KMS-11 (cell line): Measurements from ENCODE around the gene GSTM3.
"Not testable (repeated sequence)": the region's sequence is repeated elsewhere in the genome, so short reads cannot be mapped to it uniquely, and the experiment has no call there.

ENCODE experiments used
- H2AFZ ChIP-seq: fragments of 200-600 bp; sonication (generic); 2 replicates; pipeline ENCODE4 v1.6.1; 2016; ENCODE audit warnings: antibody characterized with exemption, mixed run types, low read depth
- H3K27ac ChIP-seq: fragments of 200-600 bp; sonication (generic); 2 replicates; pipeline ENCODE4 v1.6.1; 2016; ENCODE audit warnings: mild to moderate bottlenecking, mixed run types
- H3K27me3 ChIP-seq: fragments of 200-600 bp; sonication (generic); 2 replicates; pipeline ENCODE4 v1.6.1; 2017; ENCODE audit warnings: mild to moderate bottlenecking, low read depth, mixed run types, moderate library complexity; ENCODE audit not compliant: insufficient read depth
- H3K36me3 ChIP-seq: fragments of 200-600 bp; sonication (generic); 2 replicates; pipeline ENCODE4 v1.6.1; 2017; ENCODE audit warnings: mild to moderate bottlenecking, mixed run types; ENCODE audit not compliant: insufficient read depth
- H3K4me1 ChIP-seq: fragments of 200-600 bp; sonication (generic); 2 replicates; pipeline ENCODE4 v1.6.1; 2016; ENCODE audit warnings: mild to moderate bottlenecking, low read depth, mixed run types; ENCODE audit not compliant: poor library complexity, severe bottlenecking
- H3K4me2 ChIP-seq: fragments of 200-600 bp; sonication (generic); 2 replicates; pipeline ENCODE4 v1.7.0; 2016; ENCODE audit warnings: mild to moderate bottlenecking, mixed run types
- H3K4me3 ChIP-seq: fragments of 200-600 bp; sonication (generic); IDR thresholded peaks from 2 replicates; pipeline ENCODE4 v1.6.1; 2017; ENCODE audit warnings: low read depth, low read length, mixed read lengths; ENCODE audit not compliant: insufficient read depth
- H3K79me2 ChIP-seq: fragments of 200-600 bp; sonication (generic); 2 replicates; pipeline ENCODE4 v1.6.1; 2016; ENCODE audit warnings: low read depth, mixed run types; ENCODE audit not compliant: insufficient read depth
- H3K9ac ChIP-seq: fragments of 200-600 bp; sonication (generic); 2 replicates; pipeline ENCODE4 v1.6.1; 2016; ENCODE audit warnings: mild to moderate bottlenecking, mixed run types
- H4K20me1 ChIP-seq: fragments of 200-600 bp; sonication (generic); 2 replicates; pipeline ENCODE4 v1.6.1; 2016; ENCODE audit warnings: mild to moderate bottlenecking, mixed run types; ENCODE audit not compliant: insufficient read depth
- CTCF ChIP-seq: fragments of 200-600 bp; sonication (generic); conservative IDR thresholded peaks from 2 replicates; pipeline ENCODE4 v1.6.1; 2017; ENCODE audit warnings: low read depth, mild to moderate bottlenecking, antibody characterized with exemption, low read length, moderate library complexity, mixed read lengths

Gene GSTM3

GRCh38 chr1:109705411-109705810 is 35.4 kb downstream of the GSTM3 start:
- Histone ChIP-seq H3K4me1 (no peaks in the 10 kb centered on the region), H3K4me3 (no peak overlapping the region), H3K27ac (no peak overlapping the region), H3K79me2 (no peaks in the 10 kb centered on the region), H3K9ac (no peak overlapping the region), H3K27me3 (no peaks in the 10 kb centered on the region), H3K4me2 (no peak overlapping the region), H3K36me3 (no peaks in the 10 kb centered on the region), H2AFZ (no peak overlapping the region), H4K20me1 (no peaks in the 10 kb centered on the region)
- no peak for TF ChIP-seq CTCF

- no peak for TF ChIP-seq CTCF
These were observed 36.7 kb downstream of the GSTM3 start for GRCh38 chr1:109704173-109704572.

DNA sequence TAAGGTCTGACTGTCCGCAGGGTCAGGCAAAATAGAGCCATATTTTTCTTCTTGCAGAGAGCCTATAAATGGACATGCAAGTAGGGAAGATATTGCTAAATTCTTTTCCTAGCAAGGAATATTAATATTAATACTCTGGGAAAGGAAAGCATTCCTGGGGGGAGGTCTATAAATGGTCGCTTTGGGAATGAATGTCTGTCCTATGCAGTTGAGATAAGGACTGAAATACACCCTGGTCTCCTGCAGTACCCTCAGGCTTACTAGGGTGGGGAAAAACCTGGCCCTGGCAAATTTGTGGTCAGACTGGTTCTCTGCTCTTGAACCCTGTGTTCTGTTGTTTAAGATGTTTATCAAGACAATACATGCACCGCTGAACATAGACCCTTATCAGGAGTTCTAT is 37.9 kb downstream of the GSTM3 start:
- not testable (repeated sequence) for H3K4me1 ChIP-seq, H3K4me3 ChIP-seq, H3K4me2 ChIP-seq, H3K79me2 ChIP-seq, H3K36me3 ChIP-seq, H3K27ac ChIP-seq, H3K27me3 ChIP-seq, H4K20me1 ChIP-seq, H2AFZ ChIP-seq, H3K9ac ChIP-seq

More at GRCh38 chr1:109704173-109704572, 36.7 kb downstream of the GSTM3 start:
- Histone ChIP-seq H3K27ac (no peak overlapping the region), H3K36me3 (no peaks in the 10 kb centered on the region), H3K4me2 (no peak overlapping the region), H3K79me2 (no peaks in the 10 kb centered on the region), H3K27me3 (no peaks in the 10 kb centered on the region), H2AFZ (no peak overlapping the region), H3K4me1 (no peaks in the 10 kb centered on the region), H3K4me3 (no peak overlapping the region), H4K20me1 (no peaks in the 10 kb centered on the region), H3K9ac (no peak overlapping the region)

DNA sequence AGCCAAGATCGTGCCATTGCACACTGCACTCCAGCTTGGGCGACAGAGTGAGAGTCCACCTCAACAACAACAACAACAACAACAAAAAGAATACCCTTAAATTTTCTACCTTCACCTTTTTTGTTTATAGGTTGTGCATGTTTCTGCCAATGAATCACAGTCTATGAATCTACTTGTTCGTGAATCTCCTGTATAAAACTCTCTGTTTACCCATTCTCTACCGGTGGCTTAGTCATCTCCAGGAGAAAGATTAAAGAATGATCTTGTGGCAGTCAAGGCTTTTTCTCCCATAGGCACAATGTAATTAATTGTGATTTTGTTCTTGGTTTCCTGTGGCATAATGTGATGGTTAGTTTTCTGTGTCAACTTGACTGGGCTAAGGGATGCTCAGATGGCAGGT is 43.0 kb downstream of the GSTM3 start:
- not testable (repeated sequence) for H2AFZ ChIP-seq, H3K4me2 ChIP-seq, H3K4me3 ChIP-seq, H3K9ac ChIP-seq, H3K36me3 ChIP-seq, H4K20me1 ChIP-seq, H3K79me2 ChIP-seq, H3K27ac ChIP-seq, H3K27me3 ChIP-seq, H3K4me1 ChIP-seq

- no peak overlapping the region for H3K27ac ChIP-seq
- H4K20me1 ChIP-seq: no peaks in the 10 kb centered on the region
- H3K4me2 ChIP-seq: no peak overlapping the region
- H3K4me3 ChIP-seq: no peak overlapping the region
- no peaks in the 10 kb centered on the region for H3K4me1 ChIP-seq
- H3K9ac ChIP-seq: no peak overlapping the region
- H3K79me2 ChIP-seq: no peaks in the 10 kb centered on the region
- no peak overlapping the region for H2AFZ ChIP-seq
- H3K27me3 ChIP-seq: no peaks in the 10 kb centered on the region
- no peaks in the 10 kb centered on the region for H3K36me3 ChIP-seq
- TF ChIP-seq CTCF: no peak
These were observed 43.8 kb downstream of the GSTM3 start for GRCh38 chr1:109697066-109697465.

DNA sequence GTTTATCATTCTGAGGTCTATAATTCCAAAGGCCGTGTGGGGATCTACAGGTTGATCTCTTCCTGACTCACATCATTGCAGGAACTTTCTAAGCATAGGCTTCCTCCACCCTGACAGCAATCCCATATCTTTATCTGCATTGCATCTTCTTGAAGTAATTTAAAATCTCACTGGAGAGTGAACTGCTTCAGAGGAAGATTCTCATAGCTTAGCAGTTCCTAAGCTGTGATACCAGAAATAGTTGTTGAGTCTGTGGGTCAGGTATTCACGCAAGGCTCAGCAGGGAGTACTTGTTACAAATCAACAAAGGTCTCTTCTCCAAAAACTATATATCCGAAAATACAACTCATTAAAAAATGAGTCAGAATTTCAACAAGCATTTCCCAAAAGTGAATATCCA is 45.7 kb downstream of the GSTM3 start:
- H3K9ac ChIP-seq, H3K4me2 ChIP-seq, H3K4me1 ChIP-seq, H3K4me3 ChIP-seq, H3K27me3 ChIP-seq, H3K79me2 ChIP-seq, H4K20me1 ChIP-seq, H2AFZ ChIP-seq, H3K36me3 ChIP-seq, H3K27ac ChIP-seq: not testable (repeated sequence)

GRCh38 chr1:109694400-109694799 is 46.4 kb downstream of the GSTM3 start:
- H4K20me1 ChIP-seq, H2AFZ ChIP-seq, H3K27me3 ChIP-seq, H3K4me1 ChIP-seq, H3K36me3 ChIP-seq, H3K27ac ChIP-seq, H3K4me2 ChIP-seq, H3K9ac ChIP-seq, H3K4me3 ChIP-seq, H3K79me2 ChIP-seq: not testable (repeated sequence)
